GM12878 (cell line): ENCODE data around the gene ARMC9. TPM values are rescaled to one million over a fixed set of nuclear protein-coding genes. Genes with fewer than 3 reads are reported as not detected.

Experiments used
- ATAC-seq: fragments of 200-7000 bp; cut with Tn5 transposase; 3 replicates; pipeline ENCODE4 v1.9.1; 2020; ENCODE audit warnings: mild to moderate bottlenecking, moderate library complexity
- BruUV-seq: library from RNA; stranded (reverse); fragments of 400-500 nt; replicated peaks from 2 replicates; lab custom pipeline; 2021; lab: Mats Ljungman, UMichigan
- CTCF ChIA-PET: fragments of 300-600 bp; sonication (Branson Sonifier 250); formaldehyde crosslinking; extraction: SDS; loops from one replicate; lab custom pipeline; 2021; ENCODE audit warnings: inconsistent platforms; lab: Yijun Ruan, JAX
- POLR2A ChIA-PET: fragments of 350-600 bp; formaldehyde crosslinking; extraction: SDS; loops from one replicate; lab custom pipeline; 2021; ENCODE audit warnings: inconsistent platforms; lab: Charles Lee
- RAD21 ChIA-PET: fragments of 300-600 bp; sonication (Branson Sonifier 250); formaldehyde crosslinking; loops from one replicate; lab custom pipeline; 2023; ENCODE audit warnings: antibody characterized with exemption; ENCODE audit not compliant: unreplicated experiment; lab: Charles Lee
- SMC1A ChIA-PET: fragments of 300-600 bp; sonication (Branson Sonifier 250); formaldehyde crosslinking; loops from one replicate; lab custom pipeline; 2023; ENCODE audit not compliant: unreplicated experiment, uncharacterized antibody; lab: Charles Lee
- DNase-seq: peaks from one replicate; pipeline ENCODE4 v3.0.0-alpha.2; 2011; ENCODE audit warnings: low read depth, low spot score
- FAIRE-seq: peaks from 3 replicates; lab custom pipeline; 2011; peaks lifted over from hg19 to GRCh38; lab: Jason Lieb, UNC
- H2AFZ ChIP-seq: 2 replicates; pipeline ENCODE4 v1.6.0; 2011; ENCODE audit warnings: low read depth, low read length, control low read depth; ENCODE audit not compliant: control insufficient read depth
- H3K27ac ChIP-seq: 2 replicates; pipeline ENCODE4 v1.5.1; 2011; ENCODE audit warnings: control low read depth; ENCODE audit not compliant: control insufficient read depth, insufficient read depth
- H3K27me3 ChIP-seq, 2 experiments: replicated peaks in 1 of 2; 2 replicates each; pipeline versions ENCODE4 v1.6.0 to v1.6.1; 2011; ENCODE audit warnings: low read length in 1 of 2; ENCODE audit not compliant: control insufficient read depth in 2 of 2, insufficient read depth in 2 of 2
- H3K36me3 ChIP-seq, 2 experiments: 2 replicates each; pipeline ENCODE4 v1.5.1; 2011; ENCODE audit warnings: low read length in 1 of 2; ENCODE audit not compliant: control insufficient read depth in 2 of 2, insufficient read depth in 2 of 2
- H3K4me1 ChIP-seq: 2 replicates; pipeline ENCODE4 v1.6.1; 2011; ENCODE audit warnings: mild to moderate bottlenecking, low read length, moderate library complexity, mixed read lengths; ENCODE audit not compliant: control insufficient read depth, insufficient read depth
- H3K4me2 ChIP-seq: 2 replicates; pipeline ENCODE4 v1.6.0; 2011; ENCODE audit warnings: control low read depth; ENCODE audit not compliant: control insufficient read depth, insufficient read depth
- H3K4me3 ChIP-seq: fragments of 200-600 bp; sonication (generic); 2 replicates; pipeline ENCODE4 v1.5.1; 2016
- H3K79me2 ChIP-seq: 2 replicates; pipeline ENCODE4 v1.6.0; 2011; ENCODE audit warnings: low read length; ENCODE audit not compliant: control insufficient read depth, insufficient read depth
- H3K9ac ChIP-seq: 2 replicates; pipeline ENCODE4 v1.8.0; 2011; ENCODE audit warnings: low read length, control low read depth, mixed read lengths; ENCODE audit not compliant: control insufficient read depth, insufficient read depth
- H3K9me3 ChIP-seq: replicated peaks from 3 replicates; pipeline ENCODE4 v1.5.1; 2011; ENCODE audit warnings: mild to moderate bottlenecking, low read length; ENCODE audit not compliant: control insufficient read depth, insufficient read depth
- H4K20me1 ChIP-seq: 2 replicates; pipeline ENCODE4 v1.6.0; 2011; ENCODE audit not compliant: control insufficient read depth, insufficient read depth
- CUX1 ChIP-seq: IDR thresholded peaks from 2 replicates; pipeline ENCODE4 v1.6.1; 2012; ENCODE audit warnings: improper control_type of control experiment, low read depth, low read length; ENCODE audit not compliant: insufficient replicate concordance
- HCFC1 ChIP-seq: fragments of 150-350 bp; IDR thresholded peaks from 2 replicates; pipeline ENCODE4 v1.6.1; 2014; ENCODE audit warnings: low read length
- HDAC6 ChIP-seq: fragments of 200-600 bp; sonication (generic); IDR thresholded peaks from one replicate; pipeline ENCODE4 v1.8.0; 2017; ENCODE audit warnings: antibody characterized with exemption; ENCODE audit not compliant: unreplicated experiment
- IKZF1 ChIP-seq: fragments of 450-650 bp; conservative IDR thresholded peaks from 2 replicates; pipeline ENCODE4 v1.6.1; 2017; ENCODE audit warnings: antibody characterized with exemption, mild to moderate bottlenecking
- MEF2B ChIP-seq: fragments of 450-650 bp; IDR thresholded peaks from 2 replicates; pipeline ENCODE4 v1.6.1; 2018; ENCODE audit warnings: mild to moderate bottlenecking, moderate library complexity; ENCODE audit not compliant: partially characterized antibody, poor library complexity, severe bottlenecking
- NFYA ChIP-seq: IDR thresholded peaks from 2 replicates; pipeline ENCODE4 v1.6.1; 2011; ENCODE audit warnings: low read depth, mild to moderate bottlenecking, low read length, improper control_type of control experiment, borderline replicate concordance
- RBBP5 ChIP-seq: fragments of 200-600 bp; sonication (generic); conservative IDR thresholded peaks from 2 replicates; pipeline ENCODE4 v1.6.1; 2016
- RCOR1 ChIP-seq: conservative IDR thresholded peaks from 2 replicates; pipeline ENCODE4 v1.6.1; 2012; ENCODE audit warnings: low read depth, low read length, improper control_type of control experiment
- TCF12 ChIP-seq: IDR thresholded peaks from 2 replicates; pipeline ENCODE4 v1.6.1; 2011; ENCODE audit warnings: low read depth, mild to moderate bottlenecking, low read length
- USF1 ChIP-seq: IDR thresholded peaks from 2 replicates; pipeline ENCODE4 v1.6.1; 2011; ENCODE audit warnings: borderline replicate concordance, low read depth, mild to moderate bottlenecking, moderate library complexity, mixed read lengths, low read length; ENCODE audit not compliant: insufficient read depth; ENCODE audit errors: extremely low read length
- WGBS: methylation state at CpG from one replicate; pipeline ENCODE4 v1.1.6; 2016; ENCODE audit warnings: low lambda C conversion rate; ENCODE audit not compliant: insufficient replicate concordance, insufficient coverage; ENCODE audit errors: missing lambda C conversion rate; 5-methylcytosine and 5-hydroxymethylcytosine counted together
- in situ Hi-C: fragments of 300-500 bp; cut with MboI; formaldehyde crosslinking; loops from 9 replicates; pipeline ENCODE4 v1.14.3; 2018; ENCODE audit warnings: mixed read lengths
- intact Hi-C: fragments of 100-400 bp; cut with micrococcal nuclease; formaldehyde crosslinking; loops from one replicate; pipeline ENCODE4 v1.14.2; 2022; ENCODE audit not compliant: unreplicated experiment
- polyA plus RNA-seq, 11 experiments: library from polyadenylated mRNA; depleted of rRNA in 4 of 11; unstranded in 6 of 11; stranded (reverse) in 5 of 11; fragments of >200 nt; fragmentation: Nextera tagmentation in 4 of 11; fragmentation: Illumina TruSeq in 1 of 11; extraction: Ambion mirVana in 4 of 11; extraction: Trizol in 1 of 11; gene quantifications; 1 replicate in 1 of 11; 2 replicates in 10 of 11; pipeline versions ENCODE4 v1.2.1 to v1.2.3, GENCODE V29; 2011 to 2016; ENCODE audit warnings: inconsistent platforms in 2 of 11, missing spikeins in 2 of 11, low read depth in 1 of 11
- total RNA-seq, 4 experiments: library from RNA; depleted of rRNA in 3 of 4; stranded (reverse); fragments of >200 nt in 3 of 4; fragmentation: Illumina TruSeq in 1 of 4; extraction: Trizol in 1 of 4; gene quantifications; 2 replicates each; pipeline versions ENCODE4 v1.2.1 to v1.2.3, GENCODE V29; 2013 to 2021
- TF ChIP-seq, protein P1 (sequence below): fragments of 450-650 bp; IDR thresholded peaks from 2 replicates; pipeline ENCODE4 v1.6.1; 2017; ENCODE audit warnings: antibody characterized with exemption, mild to moderate bottlenecking, moderate library complexity

Gene ARMC9
- total and polyA plus RNA-seq, 10 of the 15 experiments (the other 5 are each of a cell fraction or from before 2014, with no cell fraction given), result 3.8 to 21.8 (median 10.4) TPM

GRCh38 chr2:231357931-231358330 lies 159.5 kb downstream of the ARMC9 start:
- FAIRE-seq (no peak), ATAC-seq (no peak), DNase-seq (no peak)
- no peaks in the 10 kb centered on the region for H4K20me1 ChIP-seq
- ChIA-PET RAD21 (no interaction called here), SMC1A (no interaction called here), POLR2A (no interaction called here), CTCF (no interaction called here)
- no peaks in the 10 kb centered on the region for H3K27me3 ChIP-seq
- no TSS peak for BruUV-seq
- in situ Hi-C loops (no loop called here), intact Hi-C loops (no loop called here)
- H3K36me3 ChIP-seq, result no peaks in the 10 kb centered on the region
- WGBS, result 75% methylated on average over 4 of the region's 4 CpGs
- H3K9me3 ChIP-seq, result no peaks in the 10 kb centered on the region
- TF ChIP-seq RCOR1 (no peak), TCF12 (no peak), CUX1 (no peak), RBBP5 (no peak), HDAC6 (no peak), USF1 (no peak), HCFC1 (no peak), MEF2B (no peak), IKZF1 (no peak), NFYA (no peak)
- TF ChIP-seq, protein P1, sequence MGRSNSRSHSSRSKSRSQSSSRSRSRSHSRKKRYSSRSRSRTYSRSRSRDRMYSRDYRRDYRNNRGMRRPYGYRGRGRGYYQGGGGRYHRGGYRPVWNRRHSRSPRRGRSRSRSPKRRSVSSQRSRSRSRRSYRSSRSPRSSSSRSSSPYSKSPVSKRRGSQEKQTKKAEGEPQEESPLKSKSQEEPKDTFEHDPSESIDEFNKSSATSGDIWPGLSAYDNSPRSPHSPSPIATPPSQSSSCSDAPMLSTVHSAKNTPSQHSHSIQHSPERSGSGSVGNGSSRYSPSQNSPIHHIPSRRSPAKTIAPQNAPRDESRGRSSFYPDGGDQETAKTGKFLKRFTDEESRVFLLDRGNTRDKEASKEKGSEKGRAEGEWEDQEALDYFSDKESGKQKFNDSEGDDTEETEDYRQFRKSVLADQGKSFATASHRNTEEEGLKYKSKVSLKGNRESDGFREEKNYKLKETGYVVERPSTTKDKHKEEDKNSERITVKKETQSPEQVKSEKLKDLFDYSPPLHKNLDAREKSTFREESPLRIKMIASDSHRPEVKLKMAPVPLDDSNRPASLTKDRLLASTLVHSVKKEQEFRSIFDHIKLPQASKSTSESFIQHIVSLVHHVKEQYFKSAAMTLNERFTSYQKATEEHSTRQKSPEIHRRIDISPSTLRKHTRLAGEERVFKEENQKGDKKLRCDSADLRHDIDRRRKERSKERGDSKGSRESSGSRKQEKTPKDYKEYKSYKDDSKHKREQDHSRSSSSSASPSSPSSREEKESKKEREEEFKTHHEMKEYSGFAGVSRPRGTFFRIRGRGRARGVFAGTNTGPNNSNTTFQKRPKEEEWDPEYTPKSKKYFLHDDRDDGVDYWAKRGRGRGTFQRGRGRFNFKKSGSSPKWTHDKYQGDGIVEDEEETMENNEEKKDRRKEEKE, result no peak
- peaks cover 15% of the 10 kb centered on the region for H3K4me1 ChIP-seq
- H2AFZ ChIP-seq, result no peak overlapping the region
- H3K27ac ChIP-seq, result no peak overlapping the region
- no peaks in the 10 kb centered on the region for H3K79me2 ChIP-seq
- H3K4me2 ChIP-seq, result no peak overlapping the region
- no peak overlapping the region for H3K9ac ChIP-seq
- no peak overlapping the region for H3K4me3 ChIP-seq
